Measurements from ENCODE around the gene HDAC4.

The HDAC4 gene

DNA sequence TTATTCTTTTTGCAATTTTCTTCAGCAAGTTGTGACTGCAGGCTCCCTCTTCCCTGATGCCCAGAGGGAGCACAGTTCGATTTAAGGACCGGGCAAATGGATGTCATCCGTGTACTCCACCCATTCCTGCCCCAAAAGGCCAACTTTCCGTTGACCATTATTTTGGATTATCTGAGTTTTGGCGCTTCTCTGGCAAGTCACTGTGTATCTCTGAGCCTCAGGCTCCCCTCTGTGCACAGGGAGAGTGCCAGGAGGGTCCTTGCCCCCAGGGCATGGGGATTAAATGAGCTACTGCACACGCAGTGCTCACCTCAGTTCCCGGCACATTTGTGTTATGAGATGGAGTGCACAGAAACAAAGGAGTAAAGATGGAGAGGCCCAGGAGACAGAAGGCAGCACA, 41.4 kb upstream of the HDAC4 start:
- H3K4me3 ChIP-seq (ENCODE audit: low read depth, low read length): no peak overlapping the region
- TF ChIP-seq, protein P1, sequence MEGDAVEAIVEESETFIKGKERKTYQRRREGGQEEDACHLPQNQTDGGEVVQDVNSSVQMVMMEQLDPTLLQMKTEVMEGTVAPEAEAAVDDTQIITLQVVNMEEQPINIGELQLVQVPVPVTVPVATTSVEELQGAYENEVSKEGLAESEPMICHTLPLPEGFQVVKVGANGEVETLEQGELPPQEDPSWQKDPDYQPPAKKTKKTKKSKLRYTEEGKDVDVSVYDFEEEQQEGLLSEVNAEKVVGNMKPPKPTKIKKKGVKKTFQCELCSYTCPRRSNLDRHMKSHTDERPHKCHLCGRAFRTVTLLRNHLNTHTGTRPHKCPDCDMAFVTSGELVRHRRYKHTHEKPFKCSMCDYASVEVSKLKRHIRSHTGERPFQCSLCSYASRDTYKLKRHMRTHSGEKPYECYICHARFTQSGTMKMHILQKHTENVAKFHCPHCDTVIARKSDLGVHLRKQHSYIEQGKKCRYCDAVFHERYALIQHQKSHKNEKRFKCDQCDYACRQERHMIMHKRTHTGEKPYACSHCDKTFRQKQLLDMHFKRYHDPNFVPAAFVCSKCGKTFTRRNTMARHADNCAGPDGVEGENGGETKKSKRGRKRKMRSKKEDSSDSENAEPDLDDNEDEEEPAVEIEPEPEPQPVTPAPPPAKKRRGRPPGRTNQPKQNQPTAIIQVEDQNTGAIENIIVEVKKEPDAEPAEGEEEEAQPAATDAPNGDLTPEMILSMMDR (IDR thresholded peaks at IDR 0.05; ENCODE audit: insufficient read depth, low read depth, low read length, missing control alignments): no peak
- no peak for DNase-seq (ENCODE audit: low read depth)

DNA sequence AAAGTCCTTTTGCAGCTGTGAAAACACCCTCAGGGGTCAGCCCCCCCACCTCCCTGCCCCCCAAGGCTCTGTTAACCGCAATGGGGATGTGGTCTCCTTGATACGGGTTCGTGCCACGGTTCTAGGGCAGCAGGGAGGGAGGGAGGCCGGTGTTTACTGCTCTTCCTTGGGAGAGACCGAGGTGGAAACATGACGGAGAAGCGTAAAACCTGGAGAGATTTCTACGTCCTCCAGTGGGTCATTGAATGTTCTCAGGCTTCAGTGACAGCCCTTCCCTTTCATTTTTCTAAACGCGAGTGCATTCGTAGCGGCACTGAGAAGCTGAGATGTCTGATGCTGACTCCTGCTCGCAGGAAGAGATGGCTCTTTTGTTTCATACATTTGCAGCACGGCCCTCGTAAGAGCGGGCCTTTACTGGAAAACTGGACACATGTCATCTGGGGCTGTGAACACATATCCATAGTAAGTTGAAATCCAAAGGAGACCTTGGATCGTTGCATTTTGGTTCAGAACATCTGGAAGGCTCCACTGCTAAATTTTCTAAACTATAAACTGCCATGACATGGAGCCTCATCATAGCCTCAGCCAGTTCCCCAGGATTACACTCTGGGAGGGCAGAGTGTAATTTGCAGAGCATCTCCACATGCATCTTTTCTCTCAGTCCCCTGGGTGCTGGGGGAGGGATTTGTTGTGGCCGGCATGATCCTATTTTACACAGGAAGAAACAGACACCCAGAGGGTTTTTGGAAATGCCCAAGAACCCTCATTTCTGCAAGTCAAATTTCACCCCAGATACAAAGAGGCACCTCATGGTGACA, 40.6 kb upstream of the HDAC4 start:
- TF ChIP-seq, protein P1 (IDR thresholded peaks at IDR 0.05; ENCODE audit: insufficient read depth, low read depth, low read length, missing control alignments): no peak
- H3K4me3 ChIP-seq (ENCODE audit: low read depth, low read length): no peak overlapping the region
- DNase-seq (ENCODE audit: low read depth): no peak

DNA sequence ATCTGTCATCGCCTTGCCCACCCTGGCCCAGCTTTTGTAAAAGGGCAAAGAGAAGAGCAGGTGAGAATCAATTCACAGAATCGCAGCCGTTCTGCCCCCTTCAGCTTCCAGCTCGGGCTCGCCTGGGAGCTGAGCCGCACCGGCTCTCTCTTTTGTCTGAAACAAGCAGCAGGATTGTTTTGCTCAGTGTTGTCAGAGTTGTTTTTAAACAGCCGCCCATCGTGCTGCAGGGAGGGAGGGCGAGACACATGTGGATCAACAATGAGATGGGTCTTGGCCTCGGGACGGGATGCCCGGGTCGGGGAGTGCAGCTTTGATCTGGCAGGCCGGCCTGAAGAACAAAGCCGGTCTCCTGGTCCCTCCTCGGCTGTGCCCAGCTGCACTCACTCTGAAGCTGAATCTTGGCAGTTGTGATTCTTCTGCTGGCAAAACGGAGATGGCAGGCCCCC, 39.7 kb upstream of the HDAC4 start:
- TF ChIP-seq, protein P1 (IDR thresholded peaks at IDR 0.05; ENCODE audit: insufficient read depth, low read depth, low read length, missing control alignments): no peak
- no peak overlapping the region for H3K4me3 ChIP-seq (ENCODE audit: low read depth, low read length)
- no peak for DNase-seq (ENCODE audit: low read depth)

DNA sequence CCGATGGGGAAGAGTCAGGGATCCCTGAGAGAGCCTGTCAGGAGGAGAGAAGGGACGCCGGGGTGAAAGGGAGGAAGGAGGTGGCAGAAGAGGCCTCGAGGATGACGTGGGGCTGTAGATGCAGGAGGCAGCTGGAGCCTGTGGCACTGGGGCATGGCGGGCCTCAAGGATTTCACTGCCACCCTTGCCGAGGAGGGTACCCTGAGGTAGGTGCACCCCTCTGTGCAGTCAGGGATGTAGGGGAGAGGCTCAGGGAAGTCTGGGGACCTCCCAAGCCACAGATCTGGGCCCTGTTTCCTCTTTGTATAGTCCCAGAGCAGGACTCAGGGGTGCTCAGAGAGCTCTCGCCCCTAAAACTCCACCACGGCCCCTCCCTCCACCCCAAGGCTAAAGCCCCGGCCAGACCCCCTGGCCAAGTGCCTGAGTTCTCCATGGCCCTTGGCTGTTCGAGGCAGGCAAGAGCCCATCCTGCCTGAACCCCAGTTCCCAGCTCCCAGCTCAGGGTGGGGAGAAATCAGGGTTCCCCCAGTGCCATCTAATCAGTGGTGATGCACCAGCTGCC, 39.0 kb upstream of the HDAC4 start:
- no peak for DNase-seq (ENCODE audit: low read depth)
- TF ChIP-seq, protein P1 (IDR thresholded peaks at IDR 0.05; ENCODE audit: insufficient read depth, low read depth, low read length, missing control alignments): no peak
- no peak overlapping the region for H3K4me3 ChIP-seq (ENCODE audit: low read depth, low read length)

DNA sequence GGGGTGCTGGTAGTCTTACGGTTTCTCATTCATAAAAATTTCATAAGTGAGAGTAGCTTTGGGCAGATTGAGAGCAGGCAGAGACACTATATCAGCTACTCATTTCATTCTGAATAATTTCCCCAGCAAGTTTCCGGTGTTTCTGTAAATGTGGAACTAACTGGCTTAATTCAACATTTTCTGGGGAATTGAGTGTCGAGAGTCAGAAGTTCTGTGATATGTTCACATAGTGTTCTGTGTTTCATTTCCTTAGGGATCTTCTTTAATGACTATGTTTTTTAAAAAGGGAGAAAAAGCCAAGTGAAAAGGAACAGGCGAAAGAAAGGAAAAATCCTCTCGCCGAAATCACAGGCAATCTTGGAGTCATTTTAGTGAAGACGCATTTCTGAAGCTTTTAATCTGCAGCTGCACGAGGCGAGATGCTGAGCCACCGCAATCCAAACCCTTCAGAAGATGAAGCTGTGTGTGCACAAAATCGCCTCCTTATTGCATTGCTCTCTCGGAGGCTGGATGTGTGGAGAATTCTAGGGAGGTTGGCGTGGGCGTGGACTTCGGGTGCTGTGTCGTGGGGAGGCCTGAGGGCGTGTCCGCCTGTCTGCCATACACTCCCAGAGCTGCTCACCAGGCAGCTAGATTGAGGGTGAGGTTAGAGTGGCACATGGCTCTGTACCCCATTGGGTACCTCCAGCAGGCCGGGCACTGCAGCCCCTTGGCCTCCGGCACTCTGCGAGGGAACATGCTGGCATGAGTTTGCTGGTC, 38.4 kb upstream of the HDAC4 start:
- no peak for DNase-seq (ENCODE audit: low read depth)
- no peak overlapping the region for H3K4me3 ChIP-seq (ENCODE audit: low read depth, low read length)
- TF ChIP-seq, protein P1 (IDR thresholded peaks at IDR 0.05; ENCODE audit: insufficient read depth, low read depth, low read length, missing control alignments): no peak

DNA sequence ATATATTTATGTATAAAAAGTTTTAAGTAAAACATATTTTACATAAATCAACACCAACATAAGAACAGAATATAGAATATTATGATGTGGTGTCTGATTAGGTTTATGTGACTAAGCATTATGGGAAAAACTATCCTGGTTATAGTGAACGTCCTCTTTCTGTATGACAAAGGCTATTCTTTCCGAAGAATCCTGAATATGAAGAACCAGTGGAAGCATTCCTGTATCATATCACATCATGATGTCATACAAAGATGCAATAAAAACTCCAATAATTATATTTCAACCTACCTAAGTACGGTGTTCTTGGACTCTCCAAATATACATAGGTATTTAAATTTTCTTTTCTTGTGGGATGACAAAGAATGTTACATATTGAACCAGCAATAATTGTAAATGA, 37.5 kb upstream of the HDAC4 start:
- H3K4me3 ChIP-seq (ENCODE audit: low read depth, low read length): no peak overlapping the region
- DNase-seq (ENCODE audit: low read depth): no peak
- TF ChIP-seq, protein P1 (IDR thresholded peaks at IDR 0.05; ENCODE audit: insufficient read depth, low read depth, low read length, missing control alignments): no peak

All from GM12865 (cell line).